IMR-90 (cell line): ENCODE measurements around the gene BCAS1.

Experiments used
- CEBPB ChIP-seq: IDR thresholded peaks from 2 replicates; pipeline ENCODE4 v1.6.1; 2012; ENCODE audit warnings: low read depth, low read length, improper control_type of control experiment
- CHD1 ChIP-seq: IDR thresholded peaks from 2 replicates; pipeline ENCODE4 v1.6.1; 2012; ENCODE audit warnings: low read depth, low read length, improper control_type of control experiment
- CTCF ChIP-seq: conservative IDR thresholded peaks from 2 replicates; pipeline ENCODE4 v1.5.1; 2012; ENCODE audit warnings: mild to moderate bottlenecking, low read depth, low read length, improper control_type of control experiment
- MAFK ChIP-seq: IDR thresholded peaks from 2 replicates; pipeline ENCODE4 v1.6.1; 2012; ENCODE audit warnings: low read depth, low read length, improper control_type of control experiment
- NFE2L2 ChIP-seq: fragments of 150-350 bp; IDR thresholded peaks from 2 replicates; pipeline ENCODE4 v1.6.1; 2016; ENCODE audit warnings: low read depth, mild to moderate bottlenecking, low read length
- POLR2A ChIP-seq: IDR thresholded peaks from 2 replicates; pipeline ENCODE4 v1.6.1; 2012; ENCODE audit warnings: mild to moderate bottlenecking, low read depth, low read length
- RAD21 ChIP-seq: IDR thresholded peaks from 2 replicates; pipeline ENCODE4 v1.6.1; 2012; ENCODE audit warnings: low read length, improper control_type of control experiment
- SMC3 ChIP-seq: fragments of 150-350 bp; IDR thresholded peaks from 2 replicates; pipeline ENCODE4 v1.6.1; 2016; ENCODE audit warnings: low read depth, mild to moderate bottlenecking, antibody characterized with exemption, low read length, moderate library complexity
- USF2 ChIP-seq: fragments of 150-350 bp; IDR thresholded peaks from 2 replicates; pipeline ENCODE4 v1.6.1; 2017; ENCODE audit warnings: mild to moderate bottlenecking, antibody characterized with exemption, low read length, low read depth

GRCh38 chr20:54076259-54076658, 5.9 kb upstream of the BCAS1 start:
- TF ChIP-seq RAD21 (no peak), CTCF (no peak), NFE2L2 (no peak), MAFK (no peak), SMC3 (no peak), USF2 (no peak), POLR2A (no peak), CHD1 (no peak), CEBPB (no peak)
